Pons (tissue), 1 donor: ENCODE results near the gene ADPRM.
"Not testable (repeated sequence)": the region's sequence is repeated elsewhere in the genome, so short reads cannot be mapped to it uniquely, and the experiment has no call there.

Experiments used
- DNase-seq: peaks from one replicate; pipeline ENCODE4 v3.0.0-alpha.2; 2016; ENCODE audit warnings: low spot score

The ADPRM gene

GRCh38 chr17:10699856-10700255 lies 2.5 kb downstream of the ADPRM start:
- no peak for DNase-seq

DNA sequence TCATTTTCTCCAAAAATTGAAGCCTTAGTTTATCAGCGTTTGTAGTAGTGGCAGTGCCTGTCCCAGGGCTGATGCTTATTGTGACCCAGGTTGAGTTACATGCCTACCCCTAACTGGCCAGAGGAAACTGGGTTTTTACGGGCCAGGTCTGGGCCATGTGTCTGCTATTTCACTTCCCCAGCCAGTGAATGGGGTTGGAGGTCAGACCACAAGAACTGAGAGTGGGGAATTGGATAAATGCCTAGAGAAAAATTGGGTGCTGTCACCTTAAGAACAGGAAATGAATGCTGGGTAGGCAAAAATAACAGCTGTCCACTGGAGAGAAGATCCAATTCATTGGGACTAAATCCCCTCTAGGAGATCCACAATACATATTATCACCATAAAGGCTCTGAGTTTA lies 5.2 kb downstream of the ADPRM start:
- peak; percentile 20 for DNase-seq

DNA sequence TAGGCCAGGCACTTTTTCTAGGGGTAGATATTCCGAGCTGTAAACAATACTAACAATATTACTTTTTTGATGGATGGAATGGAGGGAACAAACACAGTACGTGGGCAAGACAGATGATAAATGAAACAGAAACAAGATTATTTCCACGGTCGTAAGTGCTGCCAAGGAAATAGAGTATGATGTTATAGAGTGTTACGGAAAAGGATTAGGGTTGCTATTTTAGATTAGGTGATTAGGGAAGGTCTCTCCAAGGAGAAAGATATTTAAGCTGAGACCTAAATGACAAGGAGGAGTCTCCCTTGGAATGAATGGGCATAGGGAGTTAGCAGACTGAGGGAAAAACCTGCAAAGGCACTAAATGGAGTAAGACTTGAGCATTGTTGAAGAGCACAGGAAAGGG lies 8.3 kb downstream of the ADPRM start:
- no peak for DNase-seq

DNA sequence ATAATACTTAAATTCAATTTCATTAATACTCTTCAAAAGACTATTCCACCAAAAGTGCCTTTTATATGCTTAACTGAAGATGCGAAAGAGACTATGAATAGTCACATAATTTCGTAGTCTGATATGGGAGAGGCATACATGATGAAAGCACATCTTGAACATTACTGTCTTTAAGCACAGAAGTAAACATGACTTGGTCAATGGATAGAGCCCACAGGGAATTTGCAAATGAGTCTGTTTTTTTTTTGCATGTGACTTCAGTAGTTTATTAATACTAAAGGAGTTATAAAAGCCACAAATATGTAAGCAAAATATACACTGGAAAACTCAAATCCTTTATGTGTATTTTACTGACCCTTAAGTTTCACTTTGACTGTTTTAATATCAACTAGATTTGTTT lies 15.9 kb downstream of the ADPRM start:
- no peak for DNase-seq

- no peak for DNase-seq
Measured at GRCh38 chr17:10716218-10716617, 18.8 kb downstream of the ADPRM start.

DNA sequence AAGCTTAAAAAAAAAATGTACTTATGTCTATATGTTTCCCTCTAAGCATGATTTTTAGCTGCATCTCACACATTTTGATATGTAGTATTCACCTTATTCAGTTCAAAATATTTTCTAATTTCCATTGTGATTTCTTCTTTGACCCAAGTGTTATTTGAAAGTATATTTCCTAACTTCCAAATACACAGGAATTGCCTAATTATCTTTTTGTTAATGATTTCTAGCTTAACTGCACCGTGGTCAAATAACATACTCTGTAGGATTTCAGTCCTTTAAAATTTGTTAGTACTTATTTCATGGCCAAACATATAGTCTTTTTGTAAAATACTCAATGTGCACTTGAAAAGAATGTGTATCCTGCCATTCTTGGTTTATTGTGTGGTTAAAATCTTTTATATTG lies 21.2 kb downstream of the ADPRM start:
- no peak for DNase-seq

- DNase-seq = no peak
Measured at GRCh38 chr17:10724546-10725195, 27.3 kb downstream of the ADPRM start.

GRCh38 chr17:10725262-10725661 lies 27.9 kb downstream of the ADPRM start:
- DNase-seq = no peak

- DNase-seq = no peak
Measured at GRCh38 chr17:10726196-10726595, 28.8 kb downstream of the ADPRM start.

DNA sequence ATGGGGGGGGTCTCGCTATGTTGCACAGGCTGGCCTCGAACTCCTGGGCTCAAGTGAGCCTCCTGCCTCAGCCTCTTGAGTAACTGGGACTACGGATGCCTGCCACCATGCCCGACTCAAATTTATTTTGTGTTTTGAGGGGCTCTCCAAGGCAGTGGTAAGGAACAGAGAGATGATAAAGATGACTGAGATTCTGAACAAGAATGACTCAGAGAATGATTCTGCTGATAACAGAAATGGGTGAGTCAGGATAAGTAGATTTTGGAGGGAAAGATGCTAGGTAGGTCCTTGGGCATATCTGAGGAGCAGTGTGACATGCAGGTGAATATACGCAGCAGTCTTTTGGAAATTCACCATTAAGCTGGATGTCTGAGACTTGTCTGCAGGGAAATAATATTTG lies 29.8 kb downstream of the ADPRM start:
- no peak for DNase-seq

GRCh38 chr17:10728331-10728892 lies 31.0 kb downstream of the ADPRM start:
- DNase-seq = no peak

DNA sequence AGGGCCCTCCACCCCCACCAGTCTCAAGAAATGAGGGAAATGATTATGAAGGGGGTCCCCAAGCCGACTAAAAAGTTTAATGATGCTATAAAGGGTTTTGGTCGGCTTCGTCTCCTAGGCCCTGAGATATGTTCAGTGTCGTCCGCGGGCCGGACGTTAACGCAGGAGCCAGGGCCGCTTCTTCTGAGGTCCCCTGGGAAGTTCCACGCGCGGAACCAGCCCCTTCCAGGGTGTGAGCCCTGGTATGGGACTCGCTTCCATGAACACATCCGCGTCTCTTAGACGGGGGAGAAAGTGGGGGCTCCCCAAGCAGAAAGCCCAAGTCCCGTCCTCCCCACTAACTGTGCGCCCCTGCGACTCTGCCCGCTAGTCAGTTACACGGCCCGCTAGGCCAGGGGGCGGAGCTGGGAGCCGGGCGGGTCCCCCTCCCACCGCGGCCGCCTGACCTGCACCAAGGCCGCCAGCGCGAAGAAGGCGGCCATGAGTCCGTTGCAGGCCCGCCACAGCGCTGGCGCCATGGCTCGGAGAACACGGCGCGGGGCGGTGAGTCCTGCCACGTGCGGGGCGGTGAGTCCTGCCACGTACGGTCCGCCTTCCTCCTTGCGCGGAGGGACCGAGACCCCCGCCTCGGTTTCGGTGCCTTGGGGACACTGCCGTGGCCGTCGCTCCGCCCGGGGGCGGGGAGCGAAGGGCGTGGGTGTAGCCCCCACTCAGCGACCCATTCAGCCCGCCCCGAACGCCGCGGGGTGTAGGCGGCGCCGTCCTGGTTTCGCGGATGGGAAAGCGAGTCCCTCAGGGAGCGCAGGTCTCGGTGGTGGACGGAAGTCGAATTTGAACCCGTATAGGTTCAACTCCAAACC lies 32.2 kb downstream of the ADPRM start, which contains the start of gene TMEM220:
TMEM220 (minus strand) TSS at position 690 of the 860 bp plus-strand sequence; CDS start at position 518, 172 bp downstream.
- DNase-seq = peak; percentile 47

- not testable (repeated sequence) for DNase-seq
Measured at GRCh38 chr17:10730247-10730646, 32.9 kb downstream of the ADPRM start.

GRCh38 chr17:10731408-10731879 lies 34.0 kb downstream of the ADPRM start:
- no peak for DNase-seq

- not testable (repeated sequence) for DNase-seq
Measured at GRCh38 chr17:10732121-10732520, 34.7 kb downstream of the ADPRM start.

DNA sequence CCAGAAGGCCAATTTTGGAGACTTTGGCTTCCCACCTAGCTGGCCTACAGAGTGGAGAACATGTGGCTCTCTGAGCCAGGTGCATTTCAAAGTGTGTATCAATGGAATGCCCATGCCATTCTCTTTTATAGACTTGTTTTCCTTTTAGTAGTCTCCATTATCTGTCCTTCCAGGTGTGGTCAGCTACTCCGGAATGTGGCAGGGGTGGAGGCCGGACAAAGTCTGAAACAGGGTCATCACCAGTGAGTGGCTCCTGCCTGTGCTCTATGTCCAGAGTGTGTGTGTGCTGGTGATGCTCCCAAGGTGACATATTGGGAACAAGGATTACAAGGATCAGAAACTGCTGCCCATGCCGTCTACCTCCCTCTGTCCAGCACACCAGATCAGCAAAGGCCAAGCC lies 36.3 kb downstream of the ADPRM start:
- DNase-seq = no peak

- no peak for DNase-seq
Measured at GRCh38 chr17:10735251-10735650, 37.9 kb downstream of the ADPRM start.

GRCh38 chr17:10735821-10736220 lies 38.4 kb downstream of the ADPRM start:
- DNase-seq = no peak

DNA sequence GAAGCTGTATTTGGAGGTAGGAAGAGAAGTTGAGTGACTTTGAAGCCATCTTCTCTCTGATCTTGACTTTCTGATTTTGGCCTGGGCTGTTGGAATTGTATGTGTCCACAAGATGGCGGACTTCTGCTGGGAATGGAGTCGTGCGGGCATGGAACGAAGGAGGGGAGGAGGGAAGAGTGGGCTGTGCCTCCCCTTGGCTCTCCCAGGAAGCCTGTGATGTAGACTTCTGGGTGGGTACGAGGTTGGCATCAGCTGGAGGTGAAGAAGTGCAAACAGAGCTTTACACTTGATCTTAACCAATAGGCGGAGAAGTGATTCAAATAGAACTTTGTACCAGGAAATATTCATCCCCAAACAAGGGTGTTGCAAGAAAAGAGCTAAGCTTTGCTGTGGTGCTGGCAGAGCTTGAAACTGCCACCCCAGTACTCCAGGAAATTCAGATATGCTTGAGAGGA lies 39.8 kb downstream of the ADPRM start:
- peak; percentile 63 for DNase-seq

DNA sequence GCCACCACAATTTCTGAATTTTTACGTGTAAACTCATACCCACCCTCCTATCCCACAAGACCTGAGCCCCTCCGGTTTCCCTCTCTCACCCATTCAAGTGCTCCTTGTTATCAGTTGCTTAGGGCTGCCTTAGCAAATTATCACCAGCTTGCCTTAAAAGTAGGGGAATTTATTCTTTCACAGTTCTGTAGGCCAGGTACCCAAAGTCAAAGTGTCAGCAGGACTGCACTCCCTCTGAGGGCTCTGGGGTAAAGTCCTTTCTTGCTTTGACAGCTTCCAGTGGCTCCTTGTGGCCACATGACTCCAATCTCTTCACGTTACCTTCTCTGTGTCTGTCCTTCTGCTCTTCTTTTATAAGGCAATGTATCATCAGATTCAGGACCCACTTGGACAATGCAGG lies 40.3 kb downstream of the ADPRM start:
- no peak for DNase-seq

GRCh38 chr17:10738521-10739258 lies 41.3 kb downstream of the ADPRM start:
- DNase-seq = no peak

DNA sequence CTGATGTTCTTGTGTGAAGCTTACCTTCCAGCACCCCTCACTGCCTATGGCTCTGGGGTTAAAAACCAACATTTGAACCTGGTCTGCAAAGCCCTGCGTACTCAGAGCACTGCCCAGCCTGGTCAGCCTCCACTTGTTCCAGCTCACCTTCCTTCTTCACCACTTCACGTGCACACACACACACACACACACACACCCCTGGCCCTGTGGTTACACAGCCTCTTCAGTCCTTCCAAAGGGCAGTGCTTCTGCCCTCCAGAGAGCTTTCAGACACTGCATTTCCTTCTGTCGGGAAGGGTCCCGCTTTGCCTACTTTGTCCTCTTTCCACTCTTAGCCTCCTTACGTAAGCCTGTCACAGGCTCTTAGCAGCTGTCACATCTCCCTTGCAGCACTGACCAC lies 42.0 kb downstream of the ADPRM start:
- DNase-seq = no peak
